Erythroblast (primary cell): ENCODE data around the gene C4B.

Experiments
- GATA1 ChIP-seq: IDR thresholded peaks from 2 replicates; pipeline ENCODE4 v1.6.1; 2011; ENCODE audit warnings: low read depth, mild to moderate bottlenecking, control low read depth, low read length, moderate library complexity
- POLR2A ChIP-seq: IDR thresholded peaks from 2 replicates; pipeline ENCODE4 v1.6.1; 2011; ENCODE audit warnings: mild to moderate bottlenecking, low read length

GRCh38 chr6:32084780-32085179 is 70.2 kb downstream of the C4B start:
- TF ChIP-seq POLR2A, result no peak
- no peak for TF ChIP-seq GATA1
